ENCODE data around the gene MPHOSPH8.
A peak's percentile ranks its signal among the peaks of the same experiment; 100 is the strongest.

MPHOSPH8 gene

GRCh38 chr13:19633479-19634255 is at the start of gene MPHOSPH8:
Gene MPHOSPH8, plus strand, starts transcription at chr13:19633659. Its CDS starts 90 bp downstream, at chr13:19633749.
- peak; percentile 90 to 92 for DNase-seq (ENCODE audit: low read depth in 2 of 2)

- no peak for DNase-seq (ENCODE audit: low read depth in 2 of 2)
These were observed 46.4 kb upstream of the MPHOSPH8 start for GRCh38 chr13:19586904-19587634.

GRCh38 chr13:19587635-19588300 is 45.7 kb upstream of the MPHOSPH8 start:
- no peak for DNase-seq (ENCODE audit: low read depth in 2 of 2)

GRCh38 chr13:19589312-19589711 is 44.1 kb upstream of the MPHOSPH8 start:
- DNase-seq (ENCODE audit: low read depth in 2 of 2), result no peak

GRCh38 chr13:19590423-19590822 is 43.0 kb upstream of the MPHOSPH8 start:
- DNase-seq (ENCODE audit: low read depth in 2 of 2), result no peak

- no peak for DNase-seq (ENCODE audit: low read depth in 2 of 2)
These were observed 41.6 kb upstream of the MPHOSPH8 start for GRCh38 chr13:19591864-19592263.

- DNase-seq (ENCODE audit: low read depth in 2 of 2), result no peak
These were observed 40.7 kb upstream of the MPHOSPH8 start for GRCh38 chr13:19592657-19593180.

GRCh38 chr13:19596086-19596485 is 37.4 kb upstream of the MPHOSPH8 start:
- no peak for DNase-seq (ENCODE audit: low read depth in 2 of 2)

- no peak for DNase-seq (ENCODE audit: low read depth in 2 of 2)
These were observed 36.5 kb upstream of the MPHOSPH8 start for GRCh38 chr13:19596960-19597361.

- DNase-seq (ENCODE audit: low read depth in 2 of 2), result no peak
These were observed 35.9 kb upstream of the MPHOSPH8 start for GRCh38 chr13:19597523-19597922.

- no peak for DNase-seq (ENCODE audit: low read depth in 2 of 2)
These were observed 31.4 kb upstream of the MPHOSPH8 start for GRCh38 chr13:19601749-19602725.

- DNase-seq (ENCODE audit: low read depth in 2 of 2), result no peak
These were observed 29.2 kb upstream of the MPHOSPH8 start for GRCh38 chr13:19604306-19604705.

- DNase-seq (ENCODE audit: low read depth in 2 of 2), result no peak
These were observed 28.1 kb upstream of the MPHOSPH8 start for GRCh38 chr13:19605161-19605955.

- DNase-seq (ENCODE audit: low read depth in 2 of 2), result no peak
These were observed 27.3 kb upstream of the MPHOSPH8 start for GRCh38 chr13:19606152-19606551.

GRCh38 chr13:19606737-19607136 is 26.7 kb upstream of the MPHOSPH8 start:
- DNase-seq (ENCODE audit: low read depth in 2 of 2), result no peak

GRCh38 chr13:19607523-19608078 is 25.9 kb upstream of the MPHOSPH8 start:
- no peak for DNase-seq (ENCODE audit: low read depth in 2 of 2)

- no peak for DNase-seq (ENCODE audit: low read depth in 2 of 2)
These were observed 14.5 kb upstream of the MPHOSPH8 start for GRCh38 chr13:19618977-19619376.

- no peak for DNase-seq (ENCODE audit: low read depth in 2 of 2)
These were observed 11.3 kb upstream of the MPHOSPH8 start for GRCh38 chr13:19622193-19622592.

GRCh38 chr13:19624265-19624664 is 9.2 kb upstream of the MPHOSPH8 start:
- DNase-seq (ENCODE audit: low read depth in 2 of 2), result no peak

GRCh38 chr13:19632915-19633478 is 462 bp upstream of the MPHOSPH8 start:
- peak in 1 of 2 experiments; percentile 13 for DNase-seq (ENCODE audit: low read depth in 2 of 2)
